IMR-90 (cell line): Measurements from ENCODE around the gene DTD1. TPM values are rescaled to one million over a fixed set of nuclear protein-coding genes. Genes with fewer than 3 reads are reported as not detected.

Experiments
- ATAC-seq: fragments of 200-7000 bp; cut with Tn5 transposase; 2 replicates; pipeline ENCODE4 v1.9.1; 2020; ENCODE audit warnings: low read depth, mild to moderate bottlenecking, moderate library complexity
- BruUV-seq: library from RNA; stranded (reverse); fragments of 400-500 nt; replicated peaks from 2 replicates; lab custom pipeline; 2021; lab: Mats Ljungman, UMichigan
- CTCF ChIA-PET: fragments of 300-600 bp; formaldehyde crosslinking; extraction: SDS; loops from one replicate; lab custom pipeline; 2021; ENCODE audit warnings: antibody characterized with exemption; lab: Yijun Ruan, JAX
- POLR2A ChIA-PET: fragments of 300-600 bp; sonication (Branson Sonifier 250); formaldehyde crosslinking; loops from one replicate; lab custom pipeline; 2022; ENCODE audit warnings: antibody characterized with exemption; ENCODE audit not compliant: unreplicated experiment; lab: Charles Lee
- DNase-seq: peaks from one replicate; pipeline ENCODE4 v3.0.0; 2013
- H2AFZ ChIP-seq: replicated peaks from 2 replicates; pipeline ENCODE3; 2013; ENCODE audit warnings: low read length, mild to moderate bottlenecking; ENCODE audit not compliant: poor library complexity
- H2AK5ac ChIP-seq: 2 replicates; pipeline ENCODE4 v1.6.1; 2013; ENCODE audit warnings: low read depth, low read length, inconsistent platforms
- H2AK9ac ChIP-seq: replicated peaks from 2 replicates; pipeline ENCODE3; 2013; ENCODE audit warnings: mild to moderate bottlenecking, low read depth, low read length, moderate library complexity; ENCODE audit not compliant: poor library complexity
- H2BK120ac ChIP-seq: 2 replicates; pipeline ENCODE4 v1.6.1; 2013; ENCODE audit warnings: low read depth, low read length, inconsistent platforms
- H2BK15ac ChIP-seq: 3 replicates; pipeline ENCODE4 v1.6.1; 2013; ENCODE audit warnings: low read depth, low read length, inconsistent platforms
- H2BK20ac ChIP-seq: 2 replicates; pipeline ENCODE4 v1.6.1; 2013; ENCODE audit warnings: low read depth, mild to moderate bottlenecking, inconsistent platforms, low read length, moderate library complexity
- H2BK5ac ChIP-seq: 2 replicates; pipeline ENCODE4 v1.6.1; 2013; ENCODE audit warnings: mild to moderate bottlenecking, low read depth, low read length, inconsistent platforms; ENCODE audit not compliant: poor library complexity, severe bottlenecking
- H3K14ac ChIP-seq: replicated peaks from 2 replicates; pipeline ENCODE4 v1.6.1; 2013; ENCODE audit warnings: low read depth, low read length, inconsistent platforms
- H3K18ac ChIP-seq: 2 replicates; pipeline ENCODE4 v1.6.1; 2013; ENCODE audit warnings: low read depth, low read length, control low read depth
- H3K23ac ChIP-seq: 2 replicates; pipeline ENCODE4 v1.6.1; 2013; ENCODE audit warnings: low read depth, low read length, inconsistent platforms
- H3K27ac ChIP-seq: 2 replicates; pipeline ENCODE4 v1.5.1; 2013; ENCODE audit warnings: mild to moderate bottlenecking, control low read depth, low read length; ENCODE audit not compliant: insufficient read depth
- H3K27me3 ChIP-seq: 2 replicates; pipeline ENCODE4 v1.6.1; 2013; ENCODE audit warnings: low read length; ENCODE audit not compliant: control insufficient read depth, insufficient read depth
- H3K36me3 ChIP-seq: 2 replicates; pipeline ENCODE4 v1.6.1; 2013; ENCODE audit warnings: low read length, mixed read lengths; ENCODE audit not compliant: control insufficient read depth, insufficient read depth
- H3K4ac ChIP-seq: 2 replicates; pipeline ENCODE4 v1.6.1; 2013; ENCODE audit warnings: low read depth, low read length, inconsistent platforms
- H3K4me1 ChIP-seq: 2 replicates; pipeline ENCODE4 v1.6.1; 2013; ENCODE audit warnings: low read length, mixed read lengths; ENCODE audit not compliant: control insufficient read depth, insufficient read depth
- H3K4me2 ChIP-seq: 2 replicates; pipeline ENCODE4 v1.6.1; 2013; ENCODE audit warnings: low read depth, mild to moderate bottlenecking, control low read depth, low read length, moderate library complexity
- H3K4me3 ChIP-seq: 2 replicates; pipeline ENCODE4 v1.5.1; 2013; ENCODE audit warnings: low read depth, mild to moderate bottlenecking, control low read depth, low read length, moderate library complexity; ENCODE audit not compliant: insufficient read depth
- H3K56ac ChIP-seq: 2 replicates; pipeline ENCODE4 v1.6.1; 2013; ENCODE audit warnings: low read length, inconsistent platforms; ENCODE audit not compliant: insufficient read depth; ENCODE audit errors: extremely low read depth
- H3K79me1 ChIP-seq, 2 experiments: 2 replicates each; pipeline ENCODE4 v1.6.1; 2013; ENCODE audit warnings: low read length in 2 of 2, inconsistent platforms in 1 of 2, low read depth in 1 of 2
- H3K9ac ChIP-seq: 2 replicates; pipeline ENCODE4 v1.6.1; 2013; ENCODE audit warnings: low read depth, low read length, control low read depth
- H3K9me1 ChIP-seq: 2 replicates; pipeline ENCODE4 v1.6.1; 2013; ENCODE audit warnings: low read length, inconsistent platforms; ENCODE audit not compliant: insufficient read depth
- H3K9me3 ChIP-seq: 2 replicates; pipeline ENCODE4 v1.6.1; 2013; ENCODE audit warnings: low read length; ENCODE audit not compliant: control insufficient read depth, insufficient read depth
- H4K20me1 ChIP-seq: 2 replicates; pipeline ENCODE4 v1.6.1; 2013; ENCODE audit warnings: low read length, inconsistent platforms; ENCODE audit not compliant: insufficient read depth
- H4K5ac ChIP-seq: 2 replicates; pipeline ENCODE4 v1.6.1; 2013; ENCODE audit warnings: mild to moderate bottlenecking, low read depth, low read length, control low read depth
- H4K8ac ChIP-seq, 2 experiments: 2 replicates each; pipeline ENCODE4 v1.6.1; 2013; ENCODE audit warnings: low read depth in 2 of 2, low read length in 2 of 2, control low read depth in 1 of 2, inconsistent platforms in 1 of 2
- H4K91ac ChIP-seq: 2 replicates; pipeline ENCODE4 v1.6.1; 2013; ENCODE audit warnings: low read depth, low read length, inconsistent platforms; ENCODE audit not compliant: insufficient read depth
- BHLHE40 ChIP-seq: fragments of 150-350 bp; IDR thresholded peaks from 2 replicates; pipeline ENCODE4 v1.6.1; 2016; ENCODE audit warnings: mild to moderate bottlenecking, low read depth, low read length
- CTCF ChIP-seq: conservative IDR thresholded peaks from 2 replicates; pipeline ENCODE4 v1.5.1; 2012; ENCODE audit warnings: mild to moderate bottlenecking, low read depth, low read length, improper control_type of control experiment
- MAFK ChIP-seq: IDR thresholded peaks from 2 replicates; pipeline ENCODE4 v1.6.1; 2012; ENCODE audit warnings: low read depth, low read length, improper control_type of control experiment
- RAD21 ChIP-seq: IDR thresholded peaks from 2 replicates; pipeline ENCODE4 v1.6.1; 2012; ENCODE audit warnings: low read length, improper control_type of control experiment
- RCOR1 ChIP-seq: IDR thresholded peaks from 2 replicates; pipeline ENCODE4 v1.6.1; 2012; ENCODE audit warnings: mild to moderate bottlenecking, low read length, improper control_type of control experiment; ENCODE audit not compliant: insufficient replicate concordance
- SMC3 ChIP-seq: fragments of 150-350 bp; IDR thresholded peaks from 2 replicates; pipeline ENCODE4 v1.6.1; 2016; ENCODE audit warnings: low read depth, mild to moderate bottlenecking, antibody characterized with exemption, low read length, moderate library complexity
- WGBS, 2 experiments: methylation state at CpG; one replicate each; pipeline versions ENCODE4 v1.1.5 to v1.1.7; 2013; ENCODE audit warnings: missing lambda C conversion rate in 2 of 2; ENCODE audit not compliant: insufficient read length in 1 of 2; ENCODE audit errors: extremely low coverage in 2 of 2; 5-methylcytosine and 5-hydroxymethylcytosine counted together
- dilution Hi-C: fragments of 300-500 bp; cut with HindIII; formaldehyde crosslinking; loops from one replicate; pipeline ENCODE4 v1.14.3; 2018; ENCODE audit warnings: low sequenced_read_pairs; ENCODE audit not compliant: unreplicated experiment
- in situ Hi-C: fragments of 300-500 bp; cut with MboI; formaldehyde crosslinking; loops from 3 replicates; pipeline ENCODE4 v1.14.3; 2019; ENCODE audit warnings: low sequenced_read_pairs, inconsistent platforms, mixed read lengths
- intact Hi-C: fragments of 100-400 bp; cut with micrococcal nuclease; formaldehyde crosslinking; loops from 2 replicates; pipeline ENCODE4 v1.10.0; 2022
- polyA plus RNA-seq, 3 experiments: library from polyadenylated mRNA; depleted of rRNA; stranded (reverse); fragments of >200 nt; gene quantifications; 2 replicates each; pipeline ENCODE4 v1.2.3, GENCODE V29; 2012; ENCODE audit warnings: low replicate concordance in 1 of 3
- total RNA-seq: library from RNA; depleted of rRNA; stranded (reverse); fragments of >200 nt; gene quantifications from 2 replicates; pipeline ENCODE4 v1.2.3, GENCODE V29; 2012

The DTD1 gene
- total and polyA plus RNA-seq, 2 of the 4 experiments (the other 2 are of a cell fraction), result 73.1 to 101 TPM

- H2AK5ac ChIP-seq, result no peak overlapping the region
- intact Hi-C loops, result no loop called here
- H2BK5ac ChIP-seq, result no peak overlapping the region
- DNase-seq, result no peak
- POLR2A ChIA-PET, result no interaction called here
- no peak overlapping the region for H3K14ac ChIP-seq
- H3K27me3 ChIP-seq, result no peaks in the 10 kb centered on the region
- H3K27ac ChIP-seq, result no peak overlapping the region
- H2AFZ ChIP-seq, result no peak overlapping the region
- peaks cover 4 to 10% of the 10 kb centered on the region in 2 experiments; a peak in 2 of 4 replicates for H3K79me1 ChIP-seq
- H3K23ac ChIP-seq, result no peak overlapping the region
- no peaks in the 10 kb centered on the region for H3K36me3 ChIP-seq
- ATAC-seq, result no peak
- H4K5ac ChIP-seq, result no peak overlapping the region
- H3K56ac ChIP-seq, result no peak overlapping the region
- H3K4me1 ChIP-seq, result peaks cover 2% of the 10 kb centered on the region; the same call in 1 of the 2 replicates
- H2AK9ac ChIP-seq, result no peak overlapping the region
- H3K9ac ChIP-seq, result no peak overlapping the region
- in situ Hi-C loops, result no loop called here
- WGBS, 2 experiments, result 56% methylated on average over 2 of the region's 3 CpGs; no CpG with 5 or more reads in 1 of the 2 experiments
- no peak overlapping the region for H2BK20ac ChIP-seq
- no peak overlapping the region for H3K4ac ChIP-seq
- H4K91ac ChIP-seq, result no peak overlapping the region
- H3K4me2 ChIP-seq, result no peak overlapping the region
- no peak overlapping the region for H2BK120ac ChIP-seq
- no peak overlapping the region for H4K8ac ChIP-seq
- no peak overlapping the region for H3K4me3 ChIP-seq
- no peaks in the 10 kb centered on the region; the same call in 1 of the 2 replicates for H3K9me3 ChIP-seq
- H2BK15ac ChIP-seq, result no peak overlapping the region
- H3K9me1 ChIP-seq, result peaks cover 5% of the 10 kb centered on the region; the same call in 1 of the 2 replicates
- H4K20me1 ChIP-seq, result no peaks in the 10 kb centered on the region
- H3K18ac ChIP-seq, result no peak overlapping the region
- CTCF ChIA-PET, result no interaction called here
- BruUV-seq, result no TSS peak
- dilution Hi-C loops, result no loop called here
- no peak for TF ChIP-seq RAD21
- TF ChIP-seq BHLHE40, result no peak
- no peak for TF ChIP-seq CTCF
- TF ChIP-seq RCOR1, result no peak
- no peak for TF ChIP-seq SMC3
- no peak for TF ChIP-seq MAFK
Observed at GRCh38 chr20:18718129-18718528, 130.3 kb downstream of the DTD1 start.
